ENCODE results near the gene SRGAP2B.
"Not testable (repeated sequence)": the region's sequence is repeated elsewhere in the genome, so short reads cannot be mapped to it uniquely, and the experiment has no call there.

The SRGAP2B gene

DNA sequence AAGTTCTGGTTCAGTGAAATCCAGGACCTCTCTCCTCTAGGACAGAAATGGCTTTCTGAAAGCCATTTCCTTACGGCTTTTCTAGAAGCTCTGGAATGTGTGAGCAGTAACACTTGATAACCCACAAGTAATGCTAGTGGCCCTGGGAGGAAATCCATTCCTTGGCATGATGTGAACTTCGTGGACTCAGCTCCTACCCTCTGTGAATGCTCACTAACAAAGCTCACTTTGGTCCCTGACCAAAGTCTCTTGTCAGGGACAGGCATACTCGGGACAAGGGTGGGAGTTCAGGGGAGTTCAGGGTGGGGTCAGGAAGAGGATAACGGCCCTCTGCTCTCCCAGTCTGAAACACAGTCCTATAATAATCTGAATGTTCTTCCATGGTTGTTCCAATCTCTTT lies 172.3 kb downstream of the SRGAP2B start:
- FAIRE-seq, result not testable (repeated sequence)

DNA sequence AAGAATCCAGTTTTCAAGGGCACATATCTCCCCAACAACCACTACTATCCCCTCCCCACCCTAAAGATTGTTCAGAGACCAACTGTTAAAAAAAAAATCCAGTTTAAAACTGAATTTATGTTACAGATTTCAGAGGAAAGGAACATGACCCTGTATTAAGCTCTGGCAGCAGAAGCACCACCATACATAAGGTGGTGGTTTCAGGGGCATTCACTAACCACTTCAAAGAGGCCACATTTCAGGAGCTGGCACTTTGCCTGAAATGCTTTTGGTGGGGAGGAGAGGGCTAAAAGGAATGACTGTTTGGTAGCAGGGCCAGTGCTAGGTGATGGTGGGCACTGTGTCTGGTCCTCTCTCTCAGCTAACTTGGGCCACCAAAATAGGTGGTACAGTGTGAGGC lies 176.0 kb downstream of the SRGAP2B start:
- FAIRE-seq; DNase-seq (ENCODE audit: insufficient read length, low spot score): not testable (repeated sequence)

More for the DNA sequence above, 172.3 kb downstream of the SRGAP2B start:
- not testable (repeated sequence) for DNase-seq (ENCODE audit: insufficient read length, low spot score)

DNA sequence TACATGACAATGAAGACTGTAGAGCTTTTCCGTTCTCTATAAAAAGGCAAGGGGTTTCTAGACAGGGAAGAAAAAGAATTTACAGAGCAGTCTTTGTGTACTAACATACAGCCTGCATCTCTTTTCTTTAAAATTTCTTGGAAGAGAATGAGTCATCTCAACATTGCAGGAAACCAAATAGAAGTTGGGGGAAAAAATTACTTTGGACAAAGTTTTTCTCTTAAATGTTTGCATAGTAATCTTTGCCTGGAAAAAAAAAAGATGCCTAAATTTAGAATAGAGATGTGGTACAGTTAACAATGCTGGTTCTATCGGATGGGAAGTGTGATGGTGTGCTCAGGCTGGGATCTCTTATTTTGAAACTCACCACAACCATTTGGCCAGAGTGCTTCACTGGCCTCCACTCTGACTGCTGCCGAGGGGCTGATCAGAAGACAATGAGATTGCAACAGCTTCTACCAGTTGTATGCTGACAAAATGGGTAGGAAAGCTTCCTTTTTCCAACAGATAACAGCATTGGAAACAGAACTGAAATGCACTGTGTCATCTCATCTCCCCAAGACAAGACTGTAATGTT lies 177.0 kb downstream of the SRGAP2B start:
- not testable (repeated sequence) for DNase-seq (ENCODE audit: insufficient read length, low spot score); FAIRE-seq

DNA sequence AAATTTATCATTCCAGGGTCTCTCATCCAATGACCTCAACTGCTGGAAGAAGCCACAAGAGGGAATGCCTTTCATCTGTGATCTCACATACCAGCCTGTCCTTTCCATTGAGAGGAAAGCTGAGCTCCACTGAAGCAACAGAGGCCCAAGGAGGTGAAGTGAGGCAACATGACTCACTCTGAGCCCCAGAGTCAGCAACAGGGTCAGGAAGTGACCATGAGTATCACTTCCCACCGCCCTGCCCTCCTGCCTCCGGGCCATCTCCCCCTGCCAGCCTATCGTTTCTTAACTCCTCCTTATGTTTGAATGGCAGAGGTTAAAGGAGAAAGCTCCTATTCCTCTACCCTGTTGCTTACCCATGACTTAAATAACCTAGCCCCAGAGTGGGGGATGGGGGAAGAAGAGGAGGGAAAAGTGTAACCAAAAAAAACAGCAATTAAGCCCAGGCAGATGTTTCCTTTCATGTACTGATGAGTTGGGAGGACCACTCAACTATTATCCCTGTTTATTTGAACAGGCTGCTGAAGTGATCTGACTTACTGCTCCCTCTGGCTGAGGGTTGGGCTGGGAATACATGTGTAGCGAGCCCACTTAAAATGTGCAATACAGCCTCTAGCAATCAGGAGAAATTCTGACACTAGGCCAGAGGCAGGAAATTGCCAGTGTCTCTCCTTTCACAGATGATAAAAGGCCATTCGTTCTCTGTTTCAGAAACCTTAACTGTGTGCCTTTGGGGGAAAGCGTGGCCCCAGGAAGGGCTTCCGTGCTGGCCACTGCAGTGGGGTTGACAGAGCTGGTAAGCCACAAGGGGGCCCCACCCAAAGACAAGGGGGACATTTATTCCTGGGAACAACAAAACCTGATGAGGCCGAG lies 177.7 kb downstream of the SRGAP2B start:
- DNase-seq (ENCODE audit: insufficient read length, low spot score); FAIRE-seq: not testable (repeated sequence)

DNA sequence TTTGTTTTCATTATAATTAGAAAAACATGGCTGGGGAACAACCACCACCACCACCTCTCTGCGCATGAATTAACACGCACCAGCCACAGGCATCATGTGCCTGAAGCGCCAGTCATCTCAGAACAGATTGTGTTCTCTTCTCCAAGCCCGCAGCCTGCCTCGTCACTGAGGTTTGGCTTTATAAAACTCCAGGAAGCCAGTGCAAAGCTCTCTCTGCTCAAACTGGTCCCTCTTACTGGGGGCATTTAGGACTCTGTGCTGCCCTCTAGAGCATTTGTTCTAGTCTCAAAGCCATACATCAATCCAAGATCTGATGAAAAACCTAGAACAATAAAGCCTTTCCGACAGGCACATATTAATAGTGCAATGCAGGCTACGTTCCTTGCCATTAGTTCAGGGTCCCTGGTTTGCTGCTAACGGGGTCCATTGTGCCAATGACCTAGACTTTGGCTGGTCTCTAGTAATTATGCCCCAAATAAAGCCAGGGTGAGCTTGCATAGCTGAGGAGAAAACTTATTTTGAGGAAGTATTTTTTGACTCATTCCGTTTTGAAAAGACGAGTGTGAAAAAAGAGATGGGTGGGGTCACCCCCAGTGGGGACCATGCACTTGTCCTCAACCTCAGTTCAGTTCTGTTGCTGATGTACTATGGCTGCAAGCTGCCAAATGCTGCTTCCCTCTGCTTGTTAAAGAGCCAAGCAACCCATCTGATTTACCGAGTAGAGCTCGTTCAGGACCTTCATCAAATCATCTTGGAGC lies 181.0 kb downstream of the SRGAP2B start:
- not testable (repeated sequence) for FAIRE-seq; DNase-seq (ENCODE audit: insufficient read length, low spot score)

DNA sequence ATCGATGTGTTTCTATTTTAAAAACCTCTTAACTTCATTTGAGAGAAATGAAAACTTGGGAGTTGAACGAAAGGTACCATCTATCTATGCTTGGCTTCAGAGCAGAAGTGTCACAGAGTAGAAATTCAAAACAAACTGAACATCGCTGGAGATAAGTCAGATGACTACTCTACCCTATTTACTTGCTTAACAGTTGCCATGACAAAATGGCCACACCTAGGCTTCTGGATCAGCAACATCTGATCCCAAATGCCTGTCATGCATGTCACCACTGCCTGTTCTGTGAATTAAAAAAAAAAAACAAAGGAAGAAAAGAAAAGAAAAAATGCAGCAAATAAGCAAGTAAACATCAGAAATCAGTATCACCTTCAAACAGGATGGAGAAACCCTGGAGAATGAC lies 181.7 kb downstream of the SRGAP2B start:
- not testable (repeated sequence) for DNase-seq (ENCODE audit: insufficient read length, low spot score); FAIRE-seq

DNA sequence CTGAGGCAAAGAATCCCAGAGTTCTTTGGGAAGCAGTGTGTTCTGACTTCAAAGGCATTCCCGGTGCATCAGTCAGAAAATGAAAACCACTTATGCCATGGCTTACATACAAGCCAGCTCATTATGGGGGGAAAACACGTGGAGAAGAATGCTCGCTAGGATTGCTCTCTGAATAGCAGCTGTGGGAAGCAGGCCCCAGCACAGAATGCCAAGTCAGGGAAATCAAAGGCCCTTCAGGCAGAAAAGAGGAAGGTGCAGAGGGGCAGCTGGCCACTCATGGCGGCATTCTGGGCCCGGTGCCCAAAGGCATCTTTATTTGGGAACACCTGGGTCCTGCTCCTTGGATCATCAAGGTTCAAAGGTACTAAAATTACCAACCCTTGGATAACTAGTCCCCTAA lies 184.4 kb downstream of the SRGAP2B start:
- DNase-seq (ENCODE audit: insufficient read length, low spot score); FAIRE-seq: not testable (repeated sequence)

DNA sequence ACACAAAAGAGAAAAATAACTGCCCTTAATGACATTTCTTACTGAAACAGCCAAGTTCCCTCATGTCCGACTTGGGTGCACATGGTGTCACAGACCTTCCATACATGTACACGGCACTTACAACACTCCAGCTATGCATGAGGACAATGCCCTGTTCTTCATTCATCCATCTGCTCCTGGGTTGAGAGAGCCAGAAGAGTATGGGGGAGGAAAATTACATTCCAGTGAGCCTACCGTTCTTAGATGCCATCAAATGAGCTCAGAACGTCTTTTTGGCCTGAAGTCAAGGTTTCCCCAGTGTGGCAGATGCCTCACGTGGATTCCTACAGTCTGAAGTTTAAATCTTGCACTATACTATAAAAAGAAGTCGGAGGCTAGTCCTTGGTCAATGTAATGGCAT lies 194.3 kb downstream of the SRGAP2B start:
- not testable (repeated sequence) for FAIRE-seq; DNase-seq (ENCODE audit: insufficient read length, low spot score)

DNA sequence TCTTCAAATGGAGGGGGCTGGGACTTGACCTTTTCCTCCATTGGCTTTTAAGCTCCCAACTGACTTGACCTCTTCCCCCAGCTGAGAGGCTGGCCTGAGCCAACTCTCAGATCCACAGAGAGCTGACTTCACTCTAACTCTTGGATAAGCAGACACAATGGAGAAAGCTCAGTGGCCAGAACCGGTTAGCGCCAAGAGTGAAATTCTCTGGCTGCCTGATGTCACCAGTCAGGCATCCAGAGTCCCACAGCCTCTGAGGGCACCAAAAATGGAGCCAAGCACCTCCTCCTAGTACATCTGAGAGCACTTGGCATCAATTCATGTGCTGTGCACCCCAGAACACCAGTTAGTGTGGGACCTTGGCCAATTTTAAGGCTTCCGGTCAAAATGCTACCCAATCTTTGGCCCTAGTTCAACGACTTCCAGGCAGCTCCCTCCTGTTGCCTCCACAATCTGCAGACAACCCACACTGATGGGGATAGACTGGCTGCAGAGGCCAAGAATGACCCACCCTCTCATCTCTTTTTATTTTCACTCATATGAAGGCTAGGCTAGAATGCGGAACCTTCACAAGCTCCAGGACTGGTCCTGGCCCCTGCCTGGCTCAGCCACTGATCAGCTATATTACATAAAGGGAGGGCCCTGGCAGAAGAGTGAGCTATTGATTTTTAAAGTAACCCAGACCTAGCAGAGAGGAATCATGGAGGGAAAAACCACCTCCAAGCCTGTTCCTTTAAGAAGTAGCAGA lies 200.5 kb downstream of the SRGAP2B start:
- not testable (repeated sequence) for FAIRE-seq; DNase-seq (ENCODE audit: insufficient read length, low spot score)

DNA sequence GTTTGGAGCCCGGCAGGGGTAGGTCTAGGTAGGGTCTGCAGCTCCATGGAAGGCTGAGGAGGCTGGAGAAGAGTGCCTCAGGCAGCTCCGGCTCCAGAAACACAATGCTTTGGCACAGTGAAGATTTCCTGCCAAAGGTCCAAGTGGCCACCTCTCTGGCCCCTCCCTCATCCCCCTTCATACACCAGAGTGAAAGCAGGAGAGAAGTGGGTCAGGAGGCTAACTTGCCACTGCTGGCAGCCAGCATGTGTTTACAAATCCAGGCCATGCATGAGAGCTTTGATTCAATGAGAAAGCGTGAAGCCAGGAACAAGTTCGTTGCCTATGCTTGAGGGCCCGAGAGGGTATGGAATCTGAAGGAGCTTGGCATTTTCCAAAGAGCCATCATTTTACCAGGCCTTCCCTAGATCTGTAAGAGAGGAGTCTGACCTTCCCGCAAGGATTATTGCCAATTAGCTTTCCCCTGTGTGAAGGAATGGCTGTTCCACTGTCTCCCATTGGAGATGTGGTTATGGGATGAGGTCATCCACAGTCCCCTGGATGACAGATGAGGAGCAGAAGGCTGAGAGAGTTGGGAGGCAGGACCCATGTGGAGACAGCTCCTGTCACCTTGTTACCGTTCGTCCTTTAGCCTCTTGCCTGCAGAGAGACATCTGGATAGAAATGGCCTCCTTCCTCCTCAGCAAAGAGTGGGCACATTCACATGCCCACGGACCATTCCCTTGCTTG lies 201.3 kb downstream of the SRGAP2B start:
- FAIRE-seq; DNase-seq (ENCODE audit: insufficient read length, low spot score): not testable (repeated sequence)

DNA sequence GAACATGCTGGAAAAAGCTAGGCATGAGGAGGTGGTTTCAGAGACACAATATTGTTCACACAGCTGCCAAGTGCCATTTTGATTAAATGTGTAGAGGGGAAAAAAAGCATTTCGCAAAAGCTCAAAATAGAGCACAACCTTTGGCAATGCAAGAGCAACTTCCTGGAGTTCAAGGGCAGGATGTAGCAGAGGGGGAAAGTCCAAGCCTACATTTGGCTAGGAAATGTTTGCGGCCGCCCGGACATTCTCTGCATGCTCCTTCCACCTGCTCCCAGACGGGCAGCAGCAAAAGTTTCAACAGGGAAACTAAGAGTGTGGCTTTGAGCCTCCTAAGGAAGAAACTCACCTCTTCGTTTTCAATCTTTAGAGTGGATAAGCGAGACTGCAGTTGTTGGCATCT lies 202.1 kb downstream of the SRGAP2B start:
- not testable (repeated sequence) for FAIRE-seq; DNase-seq (ENCODE audit: insufficient read length, low spot score)

DNA sequence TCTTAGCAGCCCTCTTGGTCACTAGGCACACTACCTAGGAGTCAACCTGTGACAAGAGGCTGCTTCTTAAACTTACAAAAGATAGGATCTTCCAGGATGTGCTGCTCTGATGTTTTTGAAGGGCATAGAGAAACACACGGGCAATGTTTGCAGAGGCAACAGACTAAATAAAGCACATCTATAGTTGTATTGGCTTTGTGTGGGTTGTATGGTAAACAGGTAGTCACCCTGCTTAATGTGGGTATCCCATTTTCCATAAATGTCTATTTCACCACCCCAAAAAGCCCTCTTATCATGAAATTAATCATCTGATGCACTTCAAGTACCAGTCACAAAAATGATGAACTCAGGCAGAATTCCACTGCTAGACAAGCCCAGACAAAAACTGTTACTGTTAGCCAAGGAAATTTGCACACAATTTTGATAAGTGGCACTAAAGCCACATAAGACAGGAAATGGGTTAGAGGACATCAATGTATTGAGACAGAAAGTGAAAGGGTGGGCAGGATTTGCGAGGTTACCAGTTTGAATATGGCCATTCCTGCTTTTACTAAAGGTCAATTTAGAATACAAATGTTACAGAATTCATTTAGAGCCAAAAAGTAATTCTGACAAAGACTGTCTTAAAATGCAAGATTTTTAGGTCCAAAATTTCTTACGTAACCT lies 205.5 kb downstream of the SRGAP2B start:
- not testable (repeated sequence) for DNase-seq (ENCODE audit: insufficient read length, low spot score); FAIRE-seq

DNA sequence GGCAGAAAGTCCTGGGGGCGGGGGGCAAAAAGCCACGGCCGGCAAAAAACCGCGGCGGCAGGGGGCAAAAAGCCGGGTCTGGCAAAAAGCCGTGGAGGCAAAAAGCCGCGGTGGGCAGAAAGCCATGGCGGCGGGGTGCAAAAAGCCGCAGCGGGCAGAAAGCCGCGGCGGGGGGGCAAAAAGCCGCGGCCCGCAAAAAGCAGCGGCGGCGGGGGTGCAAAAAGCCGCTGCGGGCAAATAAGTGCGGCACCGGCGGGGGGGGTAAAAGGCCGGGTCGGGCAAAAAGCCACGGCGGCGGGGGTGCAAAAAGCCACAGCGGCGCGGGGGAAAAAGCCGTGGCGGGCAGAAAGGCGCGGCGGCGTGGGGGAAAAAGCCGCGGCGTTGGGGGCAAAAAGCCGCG lies 212.1 kb downstream of the SRGAP2B start:
- DNase-seq (ENCODE audit: insufficient read length, low spot score); FAIRE-seq: not testable (repeated sequence)

DNA sequence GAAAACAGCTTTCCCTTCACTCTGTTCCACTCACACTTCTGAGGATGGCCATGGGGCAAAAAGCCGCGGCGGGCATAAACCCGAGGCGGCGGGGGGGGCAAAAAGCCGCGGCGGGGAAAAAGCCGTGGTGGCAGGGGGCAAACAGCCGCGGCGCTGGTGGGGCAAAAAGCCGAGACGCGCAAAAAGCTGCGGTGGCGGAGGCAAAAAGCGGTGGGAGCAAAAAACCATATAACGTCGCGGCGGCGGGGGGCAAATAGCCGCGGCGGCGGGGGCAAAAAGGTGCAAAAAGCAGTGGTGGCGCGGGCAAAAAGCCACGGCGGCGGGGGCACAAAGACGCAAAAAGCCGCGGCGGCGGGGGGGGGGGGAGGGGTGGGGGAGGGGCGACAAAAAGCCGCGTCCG lies 212.8 kb downstream of the SRGAP2B start:
- not testable (repeated sequence) for FAIRE-seq; DNase-seq (ENCODE audit: insufficient read length, low spot score)

DNA sequence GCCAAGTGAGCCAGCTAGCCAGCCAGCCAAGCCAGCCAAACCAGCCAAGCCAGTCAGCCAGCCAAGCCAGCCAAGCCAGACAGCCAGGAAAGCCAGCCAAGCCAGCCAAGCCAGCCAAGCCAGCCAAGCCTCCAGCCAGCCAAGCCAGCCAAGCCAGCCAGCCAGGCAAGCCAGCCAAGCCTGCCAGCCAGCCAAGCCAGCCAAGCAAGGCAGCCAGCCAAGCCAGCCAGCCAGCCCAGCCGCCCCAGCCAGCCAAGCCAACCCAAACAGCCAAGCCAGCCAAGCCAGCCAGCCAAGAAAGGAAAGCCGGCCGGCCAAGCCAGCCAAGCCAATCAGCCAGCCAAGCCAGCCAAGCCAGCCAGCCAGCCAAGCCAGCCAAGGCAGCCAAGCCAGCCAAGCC lies 236.5 kb downstream of the SRGAP2B start:
- FAIRE-seq; DNase-seq (ENCODE audit: insufficient read length, low spot score): not testable (repeated sequence)

Measured in HTR-8/SVneo (cell line).